ENCODE results near the gene FTMT. TPM values are rescaled to one million over a fixed set of nuclear protein-coding genes. Genes with fewer than 3 reads are reported as not detected.

FTMT gene
- polyA plus RNA-seq, 1 experiment: not detected

DNA sequence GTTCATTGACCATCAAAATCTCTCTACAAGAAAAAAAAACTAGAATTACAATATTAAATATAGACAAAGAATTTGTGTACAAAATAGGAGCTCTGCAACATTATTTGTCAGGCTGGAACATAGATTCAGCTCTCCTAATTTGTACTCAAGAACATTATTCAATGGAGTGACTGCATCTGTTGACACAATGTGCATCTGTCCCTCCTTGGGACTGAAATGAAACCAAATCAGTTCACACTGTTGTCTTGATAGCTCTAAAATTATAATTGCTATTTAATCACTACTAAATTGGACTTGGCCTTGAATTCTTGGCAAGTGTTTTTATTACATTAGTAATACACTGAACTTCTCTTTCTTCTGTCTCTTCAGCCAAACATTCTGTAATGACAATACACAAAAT, 47.7 kb downstream of the FTMT start:
- H3K36me3 ChIP-seq (ENCODE audit: control insufficient read depth, insufficient read depth, low read length): no peaks in the 10 kb centered on the region
- ChIA-PET CTCF (interaction anchor here (0.6 kb wide), 1 partner anchor 51 kb away, joined by 3 read pairs; no protein-coding TSS in a partner anchor), POLR2A (no interaction called here)
- H3K27me3 ChIP-seq (ENCODE audit: control insufficient read depth, insufficient read depth, low read length): no peaks in the 10 kb centered on the region
- no peak for DNase-seq (ENCODE audit: low read depth)
- TF ChIP-seq, protein P1, sequence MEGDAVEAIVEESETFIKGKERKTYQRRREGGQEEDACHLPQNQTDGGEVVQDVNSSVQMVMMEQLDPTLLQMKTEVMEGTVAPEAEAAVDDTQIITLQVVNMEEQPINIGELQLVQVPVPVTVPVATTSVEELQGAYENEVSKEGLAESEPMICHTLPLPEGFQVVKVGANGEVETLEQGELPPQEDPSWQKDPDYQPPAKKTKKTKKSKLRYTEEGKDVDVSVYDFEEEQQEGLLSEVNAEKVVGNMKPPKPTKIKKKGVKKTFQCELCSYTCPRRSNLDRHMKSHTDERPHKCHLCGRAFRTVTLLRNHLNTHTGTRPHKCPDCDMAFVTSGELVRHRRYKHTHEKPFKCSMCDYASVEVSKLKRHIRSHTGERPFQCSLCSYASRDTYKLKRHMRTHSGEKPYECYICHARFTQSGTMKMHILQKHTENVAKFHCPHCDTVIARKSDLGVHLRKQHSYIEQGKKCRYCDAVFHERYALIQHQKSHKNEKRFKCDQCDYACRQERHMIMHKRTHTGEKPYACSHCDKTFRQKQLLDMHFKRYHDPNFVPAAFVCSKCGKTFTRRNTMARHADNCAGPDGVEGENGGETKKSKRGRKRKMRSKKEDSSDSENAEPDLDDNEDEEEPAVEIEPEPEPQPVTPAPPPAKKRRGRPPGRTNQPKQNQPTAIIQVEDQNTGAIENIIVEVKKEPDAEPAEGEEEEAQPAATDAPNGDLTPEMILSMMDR (IDR thresholded peaks at IDR 0.05; ENCODE audit: insufficient read depth, low read depth, low read length): no peak
- H3K4me3 ChIP-seq (ENCODE audit: low read depth, low read length): no peak overlapping the region

Other genes with a start within 250 kb of the FTMT start
- gene SRFBP1, start 110.1 kb downstream of the FTMT start, polyA plus RNA-seq (2011; rRNA removed): 1.7 and 3.5 TPM in 2 replicates
- 632 and 668 TPM in 2 replicates for gene LOX, start 226.4 kb downstream of the FTMT start, polyA plus RNA-seq (2011; rRNA removed)

Data from BJ (cell line).